Measurements from ENCODE around the gene UBE2Z. TPM values are rescaled to one million over a fixed set of nuclear protein-coding genes. Genes with fewer than 3 reads are reported as not detected.
A peak's percentile ranks its signal among the peaks of the same experiment; 100 is the strongest.

UBE2Z gene
- total and polyA plus RNA-seq, 10 donors = 33.6 to 94.9 (median 80.8) TPM

GRCh38 chr17:48892940-48893645, 15.1 kb upstream of the UBE2Z start:
- Histone ChIP-seq H3K4me1 (peaks cover 13 to 36% (median 20%) of the 10 kb centered on the region in 6 donors), H3K36me3 (peaks cover 0 to 40% (median 11%) of the 10 kb centered on the region in 6 donors), H3K4me3 (peak overlapping the region; percentile 56 to 86 (median 73)), H3K27ac (peak overlapping the region; percentile 35 to 93 (median 86)), H3K9me3 (no peaks in the 10 kb centered on the region), H3K27me3 (replicated peaks in 1 of 7) (no peaks in the 10 kb centered on the region)
- 1 to 3% (median 2%) methylated on average over 24 of the region's 24 CpGs for WGBS, 5 donors
- peak; percentile 74 for DNase-seq
- intact Hi-C loops (cut with DNase I; ENCODE audit: low total_unique reads) = no loop called here
- no peak for TF ChIP-seq POLR2A (IDR thresholded peaks at IDR 0.05)
- TF ChIP-seq, protein P1, sequence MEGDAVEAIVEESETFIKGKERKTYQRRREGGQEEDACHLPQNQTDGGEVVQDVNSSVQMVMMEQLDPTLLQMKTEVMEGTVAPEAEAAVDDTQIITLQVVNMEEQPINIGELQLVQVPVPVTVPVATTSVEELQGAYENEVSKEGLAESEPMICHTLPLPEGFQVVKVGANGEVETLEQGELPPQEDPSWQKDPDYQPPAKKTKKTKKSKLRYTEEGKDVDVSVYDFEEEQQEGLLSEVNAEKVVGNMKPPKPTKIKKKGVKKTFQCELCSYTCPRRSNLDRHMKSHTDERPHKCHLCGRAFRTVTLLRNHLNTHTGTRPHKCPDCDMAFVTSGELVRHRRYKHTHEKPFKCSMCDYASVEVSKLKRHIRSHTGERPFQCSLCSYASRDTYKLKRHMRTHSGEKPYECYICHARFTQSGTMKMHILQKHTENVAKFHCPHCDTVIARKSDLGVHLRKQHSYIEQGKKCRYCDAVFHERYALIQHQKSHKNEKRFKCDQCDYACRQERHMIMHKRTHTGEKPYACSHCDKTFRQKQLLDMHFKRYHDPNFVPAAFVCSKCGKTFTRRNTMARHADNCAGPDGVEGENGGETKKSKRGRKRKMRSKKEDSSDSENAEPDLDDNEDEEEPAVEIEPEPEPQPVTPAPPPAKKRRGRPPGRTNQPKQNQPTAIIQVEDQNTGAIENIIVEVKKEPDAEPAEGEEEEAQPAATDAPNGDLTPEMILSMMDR (IDR thresholded peaks at IDR 0.05 in 8 of 11, conservative IDR thresholded peaks at IDR 0.05 in 3 of 11) = no peak
- TF ChIP-seq POLR2AphosphoS5 (IDR thresholded peaks at IDR 0.05) = no peak

DNA sequence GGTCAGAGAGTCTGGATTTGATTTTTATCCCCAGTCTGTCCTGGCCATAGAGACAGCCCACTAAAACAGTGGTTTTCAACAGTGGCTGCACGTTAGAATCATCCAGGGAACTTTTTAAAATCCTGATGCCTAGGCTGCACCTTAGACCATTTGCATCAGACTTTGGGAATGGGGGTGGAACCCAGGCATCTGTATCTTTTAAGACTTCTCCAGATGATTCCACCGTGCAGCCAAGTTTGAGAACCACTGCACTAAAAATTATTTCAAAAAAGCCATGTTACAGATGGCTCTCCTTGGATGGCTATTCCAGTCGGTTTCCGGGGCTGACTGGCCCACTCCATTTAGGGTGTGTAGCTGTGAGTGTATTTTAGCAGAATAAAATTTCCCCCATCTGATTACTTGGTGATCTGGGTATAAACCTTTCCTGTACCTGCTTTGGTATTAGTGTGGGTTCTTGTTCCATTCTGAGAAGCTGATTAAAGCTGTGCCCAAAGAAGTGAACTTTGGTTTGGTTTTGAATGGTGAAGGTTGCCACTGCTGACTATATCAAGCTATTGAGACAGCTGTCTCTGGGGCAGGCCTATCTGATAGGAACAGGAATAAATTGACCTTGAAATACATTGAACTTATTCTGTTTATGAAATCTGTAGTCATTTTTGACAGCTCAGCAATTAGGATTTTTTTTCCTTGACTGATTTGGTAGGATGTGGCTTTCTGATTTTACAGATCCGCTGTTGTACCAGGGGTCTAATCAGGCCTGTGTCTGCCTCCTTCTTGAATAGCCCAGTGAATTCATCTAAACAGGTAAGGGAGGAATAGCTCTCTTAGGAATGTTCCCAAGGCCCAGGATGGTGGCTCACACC, 14.3 kb upstream of the UBE2Z start:
- peaks cover 0 to 44% (median 13%) of the 10 kb centered on the region in 6 donors for H3K36me3 ChIP-seq
- intact Hi-C loops (cut with DNase I; ENCODE audit: low total_unique reads) = no loop called here
- TF ChIP-seq POLR2A (IDR thresholded peaks at IDR 0.05) (no peak), POLR2AphosphoS5 (IDR thresholded peaks at IDR 0.05) (no peak)
- TF ChIP-seq, protein P1 (IDR thresholded peaks at IDR 0.05 in 8 of 11, conservative IDR thresholded peaks at IDR 0.05 in 3 of 11) = no peak
- no peaks in the 10 kb centered on the region for H3K27me3 ChIP-seq (replicated peaks in 1 of 7)
- H3K4me1 ChIP-seq = peaks cover 13 to 36% (median 20%) of the 10 kb centered on the region in 6 donors
- WGBS, 5 donors = 58 to 77% (median 67%) methylated on average over 5 of the region's 5 CpGs
- no peaks in the 10 kb centered on the region for H3K9me3 ChIP-seq
- H3K27ac ChIP-seq = peak overlapping the region in 5 of 8 donors; percentile 71 to 93 (median 90)
- peak; percentile 46 for DNase-seq
- H3K4me3 ChIP-seq = peak overlapping the region in 7 of 8 donors; percentile 56 to 86 (median 72)

- no peak for TF ChIP-seq POLR2AphosphoS5 (IDR thresholded peaks at IDR 0.05)
- Histone ChIP-seq H3K27ac (no peak overlapping the region), H3K4me3 (no peak overlapping the region), H3K9me3 (no peaks in the 10 kb centered on the region), H3K27me3 (replicated peaks in 1 of 7) (no peaks in the 10 kb centered on the region), H3K36me3 (peaks cover 0 to 44% (median 13%) of the 10 kb centered on the region in 6 donors), H3K4me1 (peaks cover 13 to 36% (median 20%) of the 10 kb centered on the region in 6 donors)
- WGBS, 5 donors = 83 to 92% (median 89%) methylated on average over 3 of the region's 3 CpGs
- intact Hi-C loops (cut with DNase I; ENCODE audit: low total_unique reads) = no loop called here
- peak; percentile 35 for DNase-seq
These were observed 13.3 kb upstream of the UBE2Z start for GRCh38 chr17:48894886-48895285.

GRCh38 chr17:48901241-48901640, 7.0 kb upstream of the UBE2Z start:
- TF ChIP-seq POLR2A (IDR thresholded peaks at IDR 0.05) (no peak), POLR2AphosphoS5 (IDR thresholded peaks at IDR 0.05) (no peak)
- TF ChIP-seq, protein P1 (IDR thresholded peaks at IDR 0.05 in 8 of 11, conservative IDR thresholded peaks at IDR 0.05 in 3 of 11) = no peak
- Histone ChIP-seq H3K27ac (no peak overlapping the region), H3K27me3 (replicated peaks in 1 of 7) (no peaks in the 10 kb centered on the region), H3K36me3 (peaks cover 0 to 24% (median 2%) of the 10 kb centered on the region in 6 donors), H3K4me1 (no peaks in the 10 kb centered on the region), H3K4me3 (no peak overlapping the region), H3K9me3 (no peaks in the 10 kb centered on the region)
- intact Hi-C loops (cut with DNase I; ENCODE audit: low total_unique reads) = no loop called here
- 67 to 86% (median 77%) methylated on average over 1 of the region's 1 CpG for WGBS, 5 donors
- no peak for DNase-seq

Data from spleen (tissue), 11 donors.